NCI-H345 (cell line): ENCODE measurements around the gene NUDT17.

Source experiments
- DNase-seq: peaks from one replicate; lab custom pipeline; 2025; lab: John Stamatoyannopoulos, UW

Gene NUDT17

GRCh38 chr1:145891143-145891542 is 45.7 kb downstream of the NUDT17 start:
- peak; percentile 29 for DNase-seq

DNA sequence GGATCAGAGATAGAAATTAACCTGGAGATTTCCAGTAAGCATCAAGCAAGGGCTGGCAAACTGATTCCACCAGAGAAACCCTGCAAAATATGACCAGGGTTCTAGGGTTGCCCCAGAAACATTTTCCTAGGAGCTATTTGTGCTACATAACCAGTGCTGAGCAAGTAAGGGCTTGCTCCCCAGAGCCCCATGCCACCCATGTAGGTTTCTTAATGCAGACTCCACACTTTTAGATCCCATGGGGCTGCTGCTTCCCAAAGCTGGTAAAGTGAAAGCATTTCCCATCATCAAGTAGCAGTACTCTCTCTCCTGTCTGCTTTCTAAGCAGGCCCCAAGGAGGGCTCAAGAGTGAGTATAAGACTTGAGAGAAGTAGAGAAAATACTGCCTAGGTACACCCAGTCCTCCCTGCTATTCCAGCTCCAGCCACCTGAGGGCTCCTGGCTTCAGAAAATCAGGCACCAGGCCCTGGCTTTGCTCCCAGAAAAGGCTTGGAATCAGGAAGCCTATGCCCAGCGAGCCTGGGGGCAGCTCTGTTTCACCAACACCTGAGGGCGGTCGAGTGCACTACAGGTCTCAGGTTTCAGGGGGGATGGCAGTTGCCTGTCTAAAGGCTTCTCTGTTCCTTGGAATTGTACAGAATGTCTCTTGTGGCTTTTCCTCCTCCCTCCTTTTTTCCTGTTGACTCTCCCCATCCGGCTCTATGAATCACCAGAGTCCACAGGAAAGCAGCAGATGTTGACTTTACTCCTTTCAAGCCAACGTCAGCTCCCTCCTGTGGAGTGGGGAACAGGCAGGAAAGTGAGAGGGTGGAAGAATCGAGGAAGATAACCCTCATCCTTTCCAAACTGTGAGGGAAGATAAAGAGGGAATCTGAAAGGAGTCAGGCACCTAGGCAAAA is 46.4 kb downstream of the NUDT17 start:
- peak; percentile 99 for DNase-seq

DNA sequence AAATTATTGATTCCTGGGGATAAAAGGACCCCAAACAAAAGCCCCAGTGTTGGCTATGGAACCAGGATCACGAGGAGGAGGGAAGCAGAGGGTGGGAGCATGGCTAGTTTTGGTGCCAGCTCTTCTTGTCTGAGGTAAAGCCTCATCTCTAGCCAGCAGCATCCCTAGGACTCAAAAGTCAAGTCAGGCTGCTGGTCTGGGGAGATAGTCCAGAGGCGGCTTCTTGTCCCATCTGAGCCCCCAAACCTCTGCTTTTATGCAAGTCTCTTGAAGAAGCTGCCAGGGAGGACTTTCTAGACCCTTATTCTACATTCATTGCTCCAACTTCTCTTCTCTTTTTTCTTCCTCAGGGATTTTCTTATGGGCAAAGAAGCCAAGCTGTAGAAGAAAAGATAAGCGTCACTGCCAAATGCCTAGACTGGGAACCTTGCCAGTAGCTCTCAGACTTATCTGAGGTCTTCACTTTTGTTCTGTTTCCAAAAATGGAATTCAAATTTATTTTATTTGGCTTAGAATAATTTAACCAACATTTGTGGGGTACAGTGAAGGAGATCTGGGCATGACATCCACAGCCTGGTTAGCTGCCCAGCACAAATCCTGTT is 47.2 kb downstream of the NUDT17 start:
- no peak for DNase-seq

GRCh38 chr1:145893306-145894055 is 48.1 kb downstream of the NUDT17 start:
- no peak for DNase-seq

- no peak for DNase-seq
Measured at GRCh38 chr1:145895471-145895870, 50.0 kb downstream of the NUDT17 start.

- no peak for DNase-seq
Measured at GRCh38 chr1:145897969-145898368, 52.5 kb downstream of the NUDT17 start.
